ENCODE results near the gene PDCD5. TPM values are rescaled to one million over a fixed set of nuclear protein-coding genes. Genes with fewer than 3 reads are reported as not detected.

The PDCD5 gene
- total and polyA plus RNA-seq, 2 donors (not counting 3 experiments of a cell fraction or from before 2014, with no cell fraction given): 51.7 to 154 TPM

DNA sequence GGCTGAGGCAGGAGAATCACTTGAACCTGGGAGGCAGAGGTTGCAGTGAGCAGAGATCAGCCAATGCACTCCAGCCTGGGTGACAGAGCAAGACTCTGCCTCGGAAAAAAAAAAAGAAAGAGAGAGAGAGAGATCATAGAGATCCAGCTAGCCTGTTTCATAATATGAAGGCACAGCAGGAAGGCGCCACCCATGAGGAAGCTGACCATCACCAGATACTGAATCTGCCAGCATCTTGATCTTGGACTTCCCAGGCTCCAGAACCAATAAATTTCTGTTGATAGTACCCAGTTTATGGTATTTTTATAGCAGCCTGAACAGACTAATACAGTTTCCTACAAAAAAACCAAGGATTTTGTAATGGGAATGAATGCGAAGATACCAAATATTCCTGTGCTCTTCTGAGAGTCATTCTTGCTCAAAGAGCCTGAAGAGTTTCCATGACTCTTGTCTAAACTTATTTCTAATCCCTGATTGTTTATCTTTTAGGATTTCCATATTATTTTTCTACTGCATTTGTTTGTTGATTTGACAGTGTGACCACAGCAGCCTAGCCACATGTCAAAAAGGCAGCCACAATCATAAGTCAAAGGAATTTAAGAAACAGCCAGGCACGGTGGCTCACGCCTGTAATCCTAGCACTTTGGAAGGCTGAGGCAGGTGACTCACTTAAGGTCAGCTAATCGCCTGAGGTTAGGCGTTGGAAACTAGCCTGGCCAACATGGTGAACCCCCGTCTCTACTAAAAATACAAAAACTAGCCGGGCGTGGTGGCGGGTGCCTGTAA, 37.7 kb upstream of the PDCD5 start:
- Histone ChIP-seq H3K27ac (ENCODE audit: insufficient read depth, low read depth, low read length) (no peak overlapping the region), H3K4me1 (ENCODE audit: control insufficient read depth, extremely low read depth, insufficient read depth, low read length) (no peaks in the 10 kb centered on the region), H3K9me1 (replicated peaks; ENCODE audit: control insufficient read depth, extremely low read depth, insufficient read depth, low read length) (no peaks in the 10 kb centered on the region), H4K20me1 (replicated peaks; ENCODE audit: control insufficient read depth, extremely low read depth, insufficient read depth, low read length) (no peaks in the 10 kb centered on the region), H3K9ac (replicated peaks; ENCODE audit: extremely low read depth, insufficient read depth, low read length) (no peak overlapping the region), H3K79me2 (ENCODE audit: control insufficient read depth, insufficient read depth, low read length) (no peaks in the 10 kb centered on the region), H3K27me3 (ENCODE audit: control insufficient read depth in 2 of 2, insufficient read depth in 2 of 2, low read length in 2 of 2) (no peaks in the 10 kb centered on the region), H3K4me2 (ENCODE audit: insufficient read depth, low read length) (no peak overlapping the region), H2AFZ (ENCODE audit: low read depth, low read length) (no peak overlapping the region), H3K4me3 (replicated peaks in 1 of 3; ENCODE audit: insufficient read depth in 1 of 3, low read depth in 1 of 3, low read length in 3 of 3) (no peak overlapping the region), H3K36me3 (ENCODE audit: control insufficient read depth in 2 of 2, extremely low read depth in 1 of 2, insufficient read depth in 2 of 2, low read length in 2 of 2) (no peaks in the 10 kb centered on the region), H3K9me3 (replicated peaks; ENCODE audit: control insufficient read depth, insufficient read depth, low read length) (no peaks in the 10 kb centered on the region)
- CTCF ChIA-PET: no interaction called here
- BruUV-seq (replicated peaks): no TSS peak
- FAIRE-seq (no peak), DNase-seq (ENCODE audit: low read depth, low spot score) (no peak)
- dilution Hi-C loops (cut with MboI; ENCODE audit: extremely low pct_ligation_motif_present, low sequenced_read_pairs): no loop called here
- POLR2A ChIA-PET: no interaction called here
- TF ChIP-seq, protein P1, sequence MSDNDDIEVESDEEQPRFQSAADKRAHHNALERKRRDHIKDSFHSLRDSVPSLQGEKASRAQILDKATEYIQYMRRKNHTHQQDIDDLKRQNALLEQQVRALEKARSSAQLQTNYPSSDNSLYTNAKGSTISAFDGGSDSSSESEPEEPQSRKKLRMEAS (IDR thresholded peaks at IDR 0.05; ENCODE audit: insufficient read depth, insufficient read length): no peak
- TF ChIP-seq POLR2AphosphoS5 (IDR thresholded peaks at IDR 0.05; ENCODE audit: insufficient read depth, low read depth, low read length) (no peak), CTCF (IDR thresholded peaks at IDR 0.05; ENCODE audit: extremely low read depth in 1 of 2, insufficient read depth in 1 of 2, low read depth in 1 of 2, low read length in 2 of 2) (no peak), JUN (IDR thresholded peaks at IDR 0.05; ENCODE audit: borderline replicate concordance, insufficient read depth, insufficient read length, low read depth) (no peak), EZH2 (IDR thresholded peaks at IDR 0.05; ENCODE audit: borderline replicate concordance, low read depth, low read length, severe bottlenecking) (no peak), POLR2A (IDR thresholded peaks at IDR 0.05; ENCODE audit: low read depth, low read length) (no peak), GATA2 (IDR thresholded peaks at IDR 0.05; ENCODE audit: insufficient read depth, insufficient read length, low read depth, low read length) (no peak), MYC (IDR thresholded peaks at IDR 0.05; ENCODE audit: low read depth, low read length) (no peak), FOS (IDR thresholded peaks at IDR 0.05; ENCODE audit: borderline replicate concordance, insufficient read depth, low read length) (no peak)
- intact Hi-C loops (cut with micrococcal nuclease): no loop called here
